H1 (cell line): ENCODE results near the gene ZNF358. TPM values are rescaled to one million over a fixed set of nuclear protein-coding genes. Genes with fewer than 3 reads are reported as not detected.

ENCODE experiments used
- ATF2 ChIP-seq: IDR thresholded peaks from 2 replicates; pipeline ENCODE4 v1.6.1; 2012; ENCODE audit warnings: low read length, inconsistent platforms
- BACH1 ChIP-seq: IDR thresholded peaks from 2 replicates; pipeline ENCODE4 v1.6.1; 2012; ENCODE audit warnings: low read length, improper control_type of control experiment
- BCL11A ChIP-seq, 2 experiments: IDR thresholded peaks; one replicate each; pipeline ENCODE4 v1.6.1; 2011; ENCODE audit warnings: low read depth in 2 of 2, low read length in 2 of 2, mild to moderate bottlenecking in 2 of 2
- CHD1 ChIP-seq: IDR thresholded peaks from 2 replicates; pipeline ENCODE4 v1.6.1; 2012; ENCODE audit warnings: low read depth, low read length, improper control_type of control experiment
- CHD2 ChIP-seq: IDR thresholded peaks from 2 replicates; pipeline ENCODE4 v1.6.1; 2012; ENCODE audit warnings: low read length, improper control_type of control experiment
- CHD7 ChIP-seq: fragments of 300-600 bp; sonication (generic); IDR thresholded peaks from 2 replicates; pipeline ENCODE4 v1.7.1; 2012; ENCODE audit warnings: low read length, moderate library complexity, mild to moderate bottlenecking, inconsistent platforms; ENCODE audit not compliant: insufficient replicate concordance
- KDM4A ChIP-seq: IDR thresholded peaks from one replicate; pipeline ENCODE4 v1.7.1; 2012; ENCODE audit warnings: low read depth, mild to moderate bottlenecking, moderate library complexity, low read length, inconsistent platforms; ENCODE audit not compliant: severe bottlenecking
- MAFK ChIP-seq: IDR thresholded peaks from 2 replicates; pipeline ENCODE4 v1.6.1; 2012; ENCODE audit warnings: low read depth, mild to moderate bottlenecking, improper control_type of control experiment, low read length
- SP2 ChIP-seq: IDR thresholded peaks from 2 replicates; pipeline ENCODE4 v1.6.1; 2012; ENCODE audit warnings: mild to moderate bottlenecking, low read length, inconsistent platforms
- polyA plus RNA-seq, 7 experiments: library from polyadenylated mRNA; depleted of rRNA in 3 of 7; stranded (reverse) in 5 of 7; unstranded in 2 of 7; fragments of >200 nt in 5 of 7; fragments of 200-250 nt in 2 of 7; gene quantifications; 1 replicate in 5 of 7; 2 replicates in 1 of 7; 4 replicates in 1 of 7; pipeline versions ENCODE4 v1.2.1 to v1.2.3, GENCODE V29; 2011 to 2013; ENCODE audit warnings: missing spikeins in 2 of 7, mixed read lengths in 2 of 7
- total RNA-seq: library from RNA; stranded (reverse); fragmentation: NEBNext Ultra II Directional; extraction: Animal tissue kit (Norgen Biotek cat#: 25700); gene quantifications from 2 replicates; pipeline ENCODE4 v1.2.1, GENCODE V29; 2021

ZNF358 gene
- total and polyA plus RNA-seq, 2 of the 8 experiments (the other 6 are each of a cell fraction or from before 2014, with no cell fraction given), result 40.0 to 60.3 TPM

DNA sequence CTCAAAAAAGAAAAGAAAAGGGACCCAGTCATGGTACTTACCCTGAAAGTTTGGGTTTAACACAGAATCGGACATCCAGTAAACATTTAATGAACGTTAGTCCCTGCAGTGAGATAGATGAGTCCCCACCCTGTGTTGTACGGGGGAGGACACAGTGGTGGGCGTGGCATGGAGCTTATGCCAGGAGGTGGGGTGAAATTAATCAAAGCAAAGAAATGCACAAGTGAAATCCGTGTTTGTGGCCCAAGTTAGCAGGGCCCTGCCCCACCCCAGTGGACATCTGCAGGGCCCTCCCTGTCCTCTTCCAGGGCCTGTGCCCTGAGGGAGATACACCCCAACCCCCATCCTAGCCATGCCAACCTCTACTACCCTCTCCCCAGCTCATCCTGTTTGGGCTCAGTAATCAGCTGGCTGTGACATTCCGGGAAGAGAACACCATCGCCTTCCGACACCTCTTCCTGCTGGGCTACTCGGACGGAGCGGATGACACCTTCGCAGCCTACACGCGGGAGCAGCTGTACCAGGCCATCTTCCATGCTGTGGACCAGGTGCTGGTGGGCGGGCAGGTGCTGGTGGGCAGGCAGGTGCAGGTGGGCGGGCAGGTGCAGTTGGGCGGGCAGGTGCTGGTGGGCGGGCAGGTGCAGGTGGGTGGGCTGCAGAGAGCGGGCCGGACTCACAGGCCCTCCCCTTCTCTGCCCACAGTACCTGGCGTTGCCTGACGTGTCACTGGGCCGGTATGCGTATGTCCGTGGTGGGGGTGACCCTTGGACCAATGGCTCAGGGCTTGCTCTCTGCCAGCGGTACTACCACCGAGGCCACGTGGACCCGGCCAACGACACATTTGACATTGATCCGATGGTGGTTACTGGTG, 10.4 kb downstream of the ZNF358 start (continued):
- TF ChIP-seq CHD7 (no peak), CHD1 (no peak), CHD2 (no peak), KDM4A (no peak), ATF2 (no peak), BCL11A (IDR thresholded peaks at IDR 0.05; ENCODE audit: low read depth in 2 of 2, low read length in 2 of 2) (no peak), SP2 (no peak), MAFK (no peak), BACH1 (no peak)
